ENCODE data around the gene LRRC4C. TPM values are rescaled to one million over a fixed set of nuclear protein-coding genes. Genes with fewer than 3 reads are reported as not detected.

The LRRC4C gene
- total and polyA plus RNA-seq, 2 donors (not counting 1 experiment from before 2014, with no cell fraction given): under 0.01 to 0.02 TPM

GRCh38 chr11:40819230-40819629 is 640.2 kb downstream of the LRRC4C start:
- no peak overlapping the region for H2AFZ ChIP-seq (ENCODE audit: low read length)
- TF ChIP-seq EZH2 (IDR thresholded peaks at IDR 0.05; ENCODE audit: low read length, missing control alignments) (no peak), CTCF (conservative IDR thresholded peaks at IDR 0.05 in 1 of 2, IDR thresholded peaks at IDR 0.05 in 1 of 2; ENCODE audit: low read depth in 1 of 2, low read length in 2 of 2) (no peak)
- no peak overlapping the region for H3K4me3 ChIP-seq (replicated peaks in 1 of 4; ENCODE audit: control extremely low read depth in 1 of 4, insufficient read depth in 1 of 4, low read depth in 3 of 4, low read length in 4 of 4)
- H3K27ac ChIP-seq (ENCODE audit: insufficient read depth, low read length): no peak overlapping the region
- no peaks in the 10 kb centered on the region for H3K27me3 ChIP-seq (ENCODE audit: control insufficient read depth, insufficient read depth, low read length)
- no peaks in the 10 kb centered on the region for H3K36me3 ChIP-seq (ENCODE audit: control insufficient read depth, insufficient read depth, low read length)
- H3K9ac ChIP-seq (ENCODE audit: insufficient read depth, low read length): no peak overlapping the region
- no peaks in the 10 kb centered on the region for H3K79me2 ChIP-seq (ENCODE audit: control insufficient read depth, insufficient read depth, low read length)
- no peaks in the 10 kb centered on the region for H3K9me3 ChIP-seq (ENCODE audit: control insufficient read depth, insufficient read depth, low read depth, low read length)
- no peaks in the 10 kb centered on the region for H4K20me1 ChIP-seq (ENCODE audit: control insufficient read depth, extremely low read depth, insufficient read depth, low read length)
- no peak for DNase-seq (ENCODE audit: low read depth in 2 of 2)
- H3K4me1 ChIP-seq (ENCODE audit: control insufficient read depth, extremely low read depth, insufficient read depth, low read length): no peaks in the 10 kb centered on the region
- no peak overlapping the region for H3K4me2 ChIP-seq (ENCODE audit: extremely low read depth, insufficient read depth, low read length)

DNA sequence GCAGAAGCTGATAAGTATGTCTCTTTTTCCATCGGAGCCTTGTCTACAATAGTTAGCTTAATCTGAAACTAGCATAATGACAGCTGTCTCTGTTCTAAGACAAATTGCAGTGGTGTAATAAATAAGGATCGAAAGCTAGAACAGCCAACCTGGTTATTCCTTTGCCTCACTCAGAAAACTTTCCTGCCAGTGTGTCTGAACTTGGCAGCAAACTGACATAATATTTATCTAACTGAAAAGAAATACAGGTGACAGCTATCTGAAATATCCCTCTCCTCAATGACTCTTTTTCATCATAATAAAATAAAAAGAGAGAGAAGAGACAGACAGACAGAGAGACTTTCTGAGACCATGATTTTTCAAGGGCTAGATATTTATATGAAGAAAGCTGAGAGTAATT is 642.5 kb downstream of the LRRC4C start:
- Histone ChIP-seq H3K9me3 (ENCODE audit: control insufficient read depth, insufficient read depth, low read depth, low read length) (no peaks in the 10 kb centered on the region), H3K4me1 (ENCODE audit: control insufficient read depth, extremely low read depth, insufficient read depth, low read length) (no peaks in the 10 kb centered on the region), H3K4me3 (replicated peaks in 1 of 4; ENCODE audit: control extremely low read depth in 1 of 4, insufficient read depth in 1 of 4, low read depth in 3 of 4, low read length in 4 of 4) (no peak overlapping the region), H2AFZ (ENCODE audit: low read length) (no peak overlapping the region), H3K9ac (ENCODE audit: insufficient read depth, low read length) (no peak overlapping the region), H3K27me3 (ENCODE audit: control insufficient read depth, insufficient read depth, low read length) (no peaks in the 10 kb centered on the region), H3K79me2 (ENCODE audit: control insufficient read depth, insufficient read depth, low read length) (no peaks in the 10 kb centered on the region), H3K27ac (ENCODE audit: insufficient read depth, low read length) (no peak overlapping the region), H3K4me2 (ENCODE audit: extremely low read depth, insufficient read depth, low read length) (no peak overlapping the region), H4K20me1 (ENCODE audit: control insufficient read depth, extremely low read depth, insufficient read depth, low read length) (no peaks in the 10 kb centered on the region), H3K36me3 (ENCODE audit: control insufficient read depth, insufficient read depth, low read length) (no peaks in the 10 kb centered on the region)
- TF ChIP-seq CTCF (conservative IDR thresholded peaks at IDR 0.05 in 1 of 2, IDR thresholded peaks at IDR 0.05 in 1 of 2; ENCODE audit: low read depth in 1 of 2, low read length in 2 of 2) (no peak), EZH2 (IDR thresholded peaks at IDR 0.05; ENCODE audit: low read length, missing control alignments) (no peak)
- no peak for DNase-seq (ENCODE audit: low read depth in 2 of 2)

DNA sequence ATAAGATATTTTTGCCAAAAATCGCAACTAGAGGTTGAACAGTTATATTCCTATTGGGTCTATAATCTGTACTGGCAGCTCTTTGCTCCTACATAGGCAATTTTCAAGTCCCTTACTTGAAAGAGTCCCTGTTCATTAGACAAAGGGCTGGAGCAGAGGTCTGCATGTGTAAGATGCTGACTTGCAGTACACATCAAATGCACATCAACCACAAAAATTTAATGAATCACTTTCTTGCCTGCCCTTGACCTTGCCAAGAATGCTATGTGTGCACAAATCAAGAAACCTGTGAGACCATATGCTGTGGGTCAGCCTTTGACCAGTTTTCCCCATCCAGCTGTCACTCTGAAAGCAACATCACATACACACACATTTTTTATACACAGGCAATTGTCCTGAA is 661.5 kb downstream of the LRRC4C start:
- Histone ChIP-seq H3K36me3 (ENCODE audit: control insufficient read depth, insufficient read depth, low read length) (no peaks in the 10 kb centered on the region), H3K9ac (ENCODE audit: insufficient read depth, low read length) (no peak overlapping the region), H3K4me2 (ENCODE audit: extremely low read depth, insufficient read depth, low read length) (no peak overlapping the region), H3K4me1 (ENCODE audit: control insufficient read depth, extremely low read depth, insufficient read depth, low read length) (no peaks in the 10 kb centered on the region), H3K9me3 (ENCODE audit: control insufficient read depth, insufficient read depth, low read depth, low read length) (no peaks in the 10 kb centered on the region), H3K79me2 (ENCODE audit: control insufficient read depth, insufficient read depth, low read length) (no peaks in the 10 kb centered on the region), H3K27ac (ENCODE audit: insufficient read depth, low read length) (no peak overlapping the region), H3K4me3 (replicated peaks in 1 of 4; ENCODE audit: control extremely low read depth in 1 of 4, insufficient read depth in 1 of 4, low read depth in 3 of 4, low read length in 4 of 4) (no peak overlapping the region), H4K20me1 (ENCODE audit: control insufficient read depth, extremely low read depth, insufficient read depth, low read length) (no peaks in the 10 kb centered on the region), H2AFZ (ENCODE audit: low read length) (no peak overlapping the region), H3K27me3 (ENCODE audit: control insufficient read depth, insufficient read depth, low read length) (no peaks in the 10 kb centered on the region)
- no peak for TF ChIP-seq EZH2 (IDR thresholded peaks at IDR 0.05; ENCODE audit: low read length, missing control alignments)
- no peak for TF ChIP-seq CTCF (conservative IDR thresholded peaks at IDR 0.05 in 1 of 2, IDR thresholded peaks at IDR 0.05 in 1 of 2; ENCODE audit: low read depth in 1 of 2, low read length in 2 of 2)
- DNase-seq (ENCODE audit: low read depth in 2 of 2): peak in 1 of 2 donors; percentile 93

Measured in fibroblast of lung (primary cell).